BE2C (cell line): ENCODE data around the gene TEDC2.
A peak's percentile ranks its signal among the peaks of the same experiment; 100 is the strongest.

ENCODE experiments used
- DNase-seq: peaks from one replicate; pipeline ENCODE4 v3.0.0-alpha.2; 2020
- H3K27me3 ChIP-seq: fragments of 250-450 bp; sonication (Bioruptor Pico); 2 replicates; pipeline ENCODE4 v1.5.1; 2020; ENCODE audit warnings: mild to moderate bottlenecking
- H3K36me3 ChIP-seq: fragments of 250-450 bp; sonication (Bioruptor Pico); 2 replicates; pipeline ENCODE4 v1.5.1; 2020; ENCODE audit warnings: mild to moderate bottlenecking
- H3K4me1 ChIP-seq: fragments of 250-450 bp; sonication (Bioruptor Pico); 2 replicates; pipeline ENCODE4 v1.5.1; 2020
- H3K4me3 ChIP-seq: 2 replicates; pipeline ENCODE4 v1.5.1; 2011; ENCODE audit warnings: low read depth, low read length
- H3K9me3 ChIP-seq: fragments of 250-450 bp; sonication (Bioruptor Pico); 2 replicates; pipeline ENCODE4 v1.5.1; 2020
- TF ChIP-seq, protein P1 (sequence below): IDR thresholded peaks from 2 replicates; pipeline ENCODE4 v1.5.1; 2012; ENCODE audit warnings: mild to moderate bottlenecking, low read depth, low read length

Gene TEDC2

DNA sequence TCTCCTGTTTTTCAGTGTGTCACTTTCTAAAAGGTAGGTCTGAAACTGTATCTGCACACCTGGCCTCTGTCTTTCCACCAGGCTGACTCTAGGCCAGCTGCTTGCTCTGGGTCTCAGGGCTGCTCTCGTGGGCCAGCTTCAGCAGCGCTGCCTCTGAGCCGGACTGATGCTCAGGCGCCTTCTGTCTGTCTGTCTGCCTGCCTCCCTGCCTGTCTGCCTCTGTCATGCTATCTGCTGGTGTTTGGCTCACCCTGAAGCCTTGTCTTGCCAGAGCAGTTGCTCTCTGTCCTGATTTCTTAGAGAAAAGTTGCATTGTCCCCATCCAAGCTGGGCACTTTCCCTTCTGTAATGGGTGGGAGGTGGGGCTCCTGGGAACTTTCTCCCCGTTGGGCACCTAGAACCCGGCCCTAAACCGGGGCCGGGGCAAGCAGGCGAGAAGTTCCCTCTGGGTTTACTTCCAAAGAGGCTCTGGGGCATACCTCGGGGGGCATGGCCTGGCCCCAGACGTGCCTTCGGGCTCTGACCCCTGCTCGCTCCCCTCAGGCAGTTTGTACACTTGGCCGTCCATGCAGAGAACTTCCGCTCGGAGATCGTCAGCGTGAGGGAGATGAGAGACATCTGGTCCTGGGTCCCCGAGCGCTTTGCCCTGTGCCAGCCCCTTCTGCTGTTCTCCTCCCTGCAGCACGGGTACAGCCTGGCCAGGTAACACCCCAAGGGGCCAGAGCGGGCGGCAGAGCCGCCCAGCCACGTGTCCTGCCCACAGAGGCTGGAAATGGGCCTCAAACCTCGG lies 38.0 kb downstream of the TEDC2 start:
- DNase-seq: peak; percentile 43
- H3K9me3 ChIP-seq: no peaks in the 10 kb centered on the region
- peaks cover 28% of the 10 kb centered on the region for H3K4me1 ChIP-seq
- peaks cover 32% of the 10 kb centered on the region for H3K36me3 ChIP-seq
- TF ChIP-seq, protein P1, sequence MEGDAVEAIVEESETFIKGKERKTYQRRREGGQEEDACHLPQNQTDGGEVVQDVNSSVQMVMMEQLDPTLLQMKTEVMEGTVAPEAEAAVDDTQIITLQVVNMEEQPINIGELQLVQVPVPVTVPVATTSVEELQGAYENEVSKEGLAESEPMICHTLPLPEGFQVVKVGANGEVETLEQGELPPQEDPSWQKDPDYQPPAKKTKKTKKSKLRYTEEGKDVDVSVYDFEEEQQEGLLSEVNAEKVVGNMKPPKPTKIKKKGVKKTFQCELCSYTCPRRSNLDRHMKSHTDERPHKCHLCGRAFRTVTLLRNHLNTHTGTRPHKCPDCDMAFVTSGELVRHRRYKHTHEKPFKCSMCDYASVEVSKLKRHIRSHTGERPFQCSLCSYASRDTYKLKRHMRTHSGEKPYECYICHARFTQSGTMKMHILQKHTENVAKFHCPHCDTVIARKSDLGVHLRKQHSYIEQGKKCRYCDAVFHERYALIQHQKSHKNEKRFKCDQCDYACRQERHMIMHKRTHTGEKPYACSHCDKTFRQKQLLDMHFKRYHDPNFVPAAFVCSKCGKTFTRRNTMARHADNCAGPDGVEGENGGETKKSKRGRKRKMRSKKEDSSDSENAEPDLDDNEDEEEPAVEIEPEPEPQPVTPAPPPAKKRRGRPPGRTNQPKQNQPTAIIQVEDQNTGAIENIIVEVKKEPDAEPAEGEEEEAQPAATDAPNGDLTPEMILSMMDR: no peak
- H3K27me3 ChIP-seq: no peaks in the 10 kb centered on the region
- H3K4me3 ChIP-seq: 0 out of 2 replicates have a peak overlapping the region, but pooled peaks have one; percentile 7

- TF ChIP-seq, protein P1: no peak
- Histone ChIP-seq H3K4me3 (no peak overlapping the region), H3K9me3 (no peaks in the 10 kb centered on the region), H3K27me3 (no peaks in the 10 kb centered on the region), H3K4me1 (peaks cover 29% of the 10 kb centered on the region), H3K36me3 (peaks cover 32% of the 10 kb centered on the region)
- no peak for DNase-seq
Observed at GRCh38 chr16:2498531-2499253, 38.8 kb downstream of the TEDC2 start.

GRCh38 chr16:2499454-2499853 lies 39.5 kb downstream of the TEDC2 start:
- TF ChIP-seq, protein P1: no peak

GRCh38 chr16:2499890-2500429 lies 40.1 kb downstream of the TEDC2 start:
- Histone ChIP-seq H3K27me3 (no peaks in the 10 kb centered on the region), H3K4me3 (no peak overlapping the region), H3K36me3 (peaks cover 32% of the 10 kb centered on the region), H3K9me3 (no peaks in the 10 kb centered on the region), H3K4me1 (peaks cover 29% of the 10 kb centered on the region)
- TF ChIP-seq, protein P1: no peak
- no peak for DNase-seq

More at GRCh38 chr16:2499454-2499853, 39.5 kb downstream of the TEDC2 start:
- Histone ChIP-seq H3K36me3 (peaks cover 32% of the 10 kb centered on the region), H3K9me3 (no peaks in the 10 kb centered on the region), H3K4me1 (peaks cover 29% of the 10 kb centered on the region), H3K4me3 (no peak overlapping the region), H3K27me3 (no peaks in the 10 kb centered on the region)
- DNase-seq: no peak

DNA sequence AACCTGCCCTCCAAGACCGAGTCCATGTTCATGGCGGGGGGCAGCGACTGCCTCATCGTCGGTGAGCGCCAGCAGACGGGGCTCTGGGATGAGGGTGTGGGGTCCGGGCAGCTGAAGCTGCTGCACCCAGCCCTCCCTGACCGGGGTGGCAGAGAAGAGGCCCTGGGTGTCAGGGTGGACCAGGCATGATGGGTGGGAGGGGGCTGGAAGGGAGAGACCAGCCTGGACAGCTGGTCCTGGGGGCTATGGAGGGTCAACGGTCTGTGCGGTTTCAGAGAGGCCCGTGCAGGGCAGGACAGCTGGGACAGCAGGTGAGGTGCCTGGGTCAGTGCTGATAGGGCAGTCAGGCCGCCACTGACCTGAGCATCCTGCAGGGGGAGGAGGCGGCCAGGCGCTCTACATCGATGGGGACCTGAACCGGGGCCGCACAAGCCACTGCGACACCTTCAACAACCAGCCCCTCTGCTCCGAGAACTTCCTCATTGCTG lies 40.6 kb downstream of the TEDC2 start:
- Histone ChIP-seq H3K4me1 (peaks cover 29% of the 10 kb centered on the region), H3K27me3 (no peaks in the 10 kb centered on the region)
- TF ChIP-seq, protein P1: no peak

More for the DNA sequence above, 40.6 kb downstream of the TEDC2 start:
- Histone ChIP-seq H3K36me3 (peaks cover 32% of the 10 kb centered on the region), H3K9me3 (no peaks in the 10 kb centered on the region), H3K4me3 (no peak overlapping the region)
- DNase-seq: no peak
